GM19438 (cell line): Measurements from ENCODE around the gene IFIT1.
"Not testable (repeated sequence)": the region's sequence is repeated elsewhere in the genome, so short reads cannot be mapped to it uniquely, and the experiment has no call there.

Experiments
- ATAC-seq: cut with Tn5 transposase; IDR thresholded peaks from one replicate; pipeline ENCODE4 v1.9.1; 2021; ENCODE audit warnings: low read depth; ENCODE audit not compliant: unreplicated experiment

IFIT1 gene

GRCh38 chr10:89426230-89426868, 33.9 kb downstream of the IFIT1 start:
- ATAC-seq: no peak

DNA sequence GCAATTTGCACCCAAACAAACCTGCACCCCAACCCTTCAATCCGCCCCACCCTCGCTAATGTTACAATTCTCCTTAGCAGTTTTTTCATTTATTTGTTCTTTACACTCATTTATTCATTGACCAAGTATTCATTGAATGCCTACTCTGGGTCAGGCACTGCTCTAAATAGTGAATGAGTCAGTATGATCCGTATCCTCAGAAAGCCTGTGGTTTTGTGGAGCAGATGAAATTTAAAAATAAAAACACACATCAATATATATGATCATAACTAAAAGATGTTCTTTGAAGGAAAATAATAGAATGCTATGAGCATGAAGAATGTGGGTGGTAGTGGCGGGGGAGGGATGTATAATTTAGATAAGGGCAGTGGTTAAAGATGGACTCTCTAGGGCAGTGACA, 35.2 kb downstream of the IFIT1 start:
- ATAC-seq: no peak

DNA sequence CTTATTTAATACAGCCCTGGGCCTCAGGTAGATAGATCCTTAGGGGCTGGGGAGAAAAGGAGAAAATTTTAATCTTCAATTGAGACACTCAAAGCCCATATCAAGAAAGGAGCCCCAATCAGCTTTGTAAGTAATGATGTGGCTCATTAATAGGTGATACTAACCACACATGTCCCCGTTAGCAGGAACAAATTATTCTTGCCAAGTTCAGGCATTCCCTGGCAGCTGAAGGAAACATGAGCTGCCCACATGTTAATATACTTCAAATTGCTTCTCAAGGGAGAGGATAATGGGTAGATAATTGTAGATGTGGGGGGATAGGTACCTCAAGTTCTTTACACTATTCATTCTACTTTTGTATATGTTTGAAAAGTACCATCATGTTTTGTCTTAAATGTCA, 36.5 kb downstream of the IFIT1 start:
- ATAC-seq: no peak

- no peak for ATAC-seq
These were observed 39.6 kb downstream of the IFIT1 start for GRCh38 chr10:89431977-89432376.

DNA sequence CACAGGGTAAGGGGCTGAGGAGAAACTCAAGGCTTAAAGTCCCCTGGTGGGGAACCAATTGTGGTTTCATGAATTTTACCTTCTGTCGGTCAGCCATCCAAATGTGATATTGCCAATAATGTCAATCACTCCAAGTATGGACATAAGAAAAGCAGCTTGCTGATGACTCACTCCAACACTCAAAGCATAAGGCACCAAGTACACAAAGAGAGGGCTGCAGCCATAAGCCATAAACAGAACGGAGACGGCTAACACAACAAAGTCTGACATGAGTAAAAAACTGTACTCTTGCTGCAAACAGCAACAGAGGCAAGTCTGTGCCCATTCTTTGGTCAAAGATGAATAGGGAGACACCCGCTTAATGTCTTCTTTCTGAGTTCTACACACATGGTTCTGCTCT, 46.1 kb downstream of the IFIT1 start:
- ATAC-seq: no peak

- ATAC-seq: no peak
These were observed 48.0 kb downstream of the IFIT1 start for GRCh38 chr10:89440226-89441009.

DNA sequence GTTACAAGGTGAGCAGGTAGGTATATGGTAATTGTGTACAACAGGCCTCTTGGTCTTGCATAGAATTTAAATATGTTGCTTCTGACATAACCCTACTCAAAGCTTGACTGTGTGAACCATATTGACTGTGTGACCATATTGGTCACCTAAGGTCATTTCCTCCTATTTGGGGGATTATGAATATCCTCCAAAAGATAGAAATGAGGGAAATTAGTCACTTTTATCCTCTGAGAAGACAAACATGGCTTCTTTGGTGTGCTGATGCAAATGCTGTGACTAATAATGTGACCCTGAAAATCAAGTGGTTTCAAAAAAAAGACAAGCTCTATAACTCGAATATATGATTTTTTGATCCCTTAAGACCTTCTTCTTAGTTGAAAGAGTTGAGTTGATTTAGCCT, 49.9 kb downstream of the IFIT1 start:
- ATAC-seq: no peak

DNA sequence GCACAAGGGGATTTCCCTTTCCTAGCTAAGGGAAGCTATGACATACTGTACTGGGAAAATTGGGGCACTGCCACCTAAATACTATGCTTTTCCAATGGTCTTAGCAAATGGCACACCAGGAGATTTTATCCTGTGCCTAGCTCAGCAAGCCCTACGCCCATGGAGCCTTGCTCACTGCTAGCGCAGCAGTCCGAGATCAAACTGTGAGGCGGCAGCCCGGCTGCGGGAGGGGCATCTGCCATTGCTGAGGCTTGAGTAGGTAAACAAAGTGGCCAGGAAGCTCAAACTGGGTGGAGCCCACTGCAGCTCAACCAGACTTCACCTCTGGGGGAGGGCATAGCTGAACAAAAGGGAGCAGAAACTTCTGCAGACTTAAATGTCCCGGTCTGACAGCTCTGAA, 52.4 kb downstream of the IFIT1 start:
- ATAC-seq: not testable (repeated sequence)

DNA sequence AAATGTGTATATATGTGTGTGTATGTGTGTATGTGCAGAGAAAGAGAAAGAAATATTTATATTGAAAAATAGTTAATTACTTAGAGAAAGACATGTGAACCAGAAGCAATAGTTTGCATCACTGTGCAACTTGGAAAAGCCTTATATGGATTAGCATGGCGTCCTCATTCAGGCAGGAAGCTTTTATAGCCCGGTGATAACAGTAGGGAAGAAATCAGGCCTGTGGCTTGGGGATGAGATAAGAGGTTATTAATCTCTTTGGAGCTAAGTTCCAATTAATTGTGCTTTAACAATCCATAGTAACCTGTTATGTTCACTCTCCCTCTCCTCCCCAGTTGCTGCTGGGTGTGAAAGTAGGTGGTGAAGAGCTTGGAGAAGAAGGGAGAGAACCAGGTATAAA, 58.5 kb downstream of the IFIT1 start:
- ATAC-seq: no peak

GRCh38 chr10:89452193-89452592, 59.8 kb downstream of the IFIT1 start:
- no peak for ATAC-seq

GRCh38 chr10:89454561-89455347, 62.3 kb downstream of the IFIT1 start:
- ATAC-seq: no peak
